SK-N-SH treated with all-trans-retinoic acid at 6 μM for 48 hours (cell line): ENCODE results near the gene SLCO3A1.

Experiments
- BACH2 ChIP-seq: fragments of 250-450 bp; sonication (Bioruptor Pico); IDR thresholded peaks from 2 replicates; pipeline ENCODE4 v1.9.0; 2021; ENCODE audit warnings: mild to moderate bottlenecking, borderline replicate concordance
- ESRRG ChIP-seq: fragments of 250-450 bp; sonication (Bioruptor Pico); IDR thresholded peaks from 2 replicates; pipeline ENCODE4 v1.6.1; 2021; ENCODE audit warnings: mild to moderate bottlenecking
- OSR1 ChIP-seq: fragments of 250-450 bp; sonication (Bioruptor Pico); IDR thresholded peaks from 2 replicates; pipeline ENCODE4 v1.8.0; 2022; ENCODE audit warnings: moderate library complexity, mild to moderate bottlenecking, inconsistent platforms
- TCF4 ChIP-seq: fragments of 250-450 bp; sonication (Bioruptor Pico); IDR thresholded peaks from 2 replicates; pipeline ENCODE4 v1.8.0; 2021; ENCODE audit warnings: mild to moderate bottlenecking, moderate library complexity, borderline replicate concordance
- TOX ChIP-seq: fragments of 250-450 bp; sonication (Bioruptor Pico); IDR thresholded peaks from 2 replicates; pipeline ENCODE4 v1.8.0; 2021; ENCODE audit warnings: mild to moderate bottlenecking, moderate library complexity, borderline replicate concordance
- ZNF70 ChIP-seq: fragments of 450-650 bp; formaldehyde crosslinking; IDR thresholded peaks from 2 replicates; pipeline ENCODE4 v1.5.0; 2020; ENCODE audit warnings: mild to moderate bottlenecking, moderate library complexity
- TF ChIP-seq, protein P1 (sequence below): fragments of 250-450 bp; sonication (Bioruptor Pico); IDR thresholded peaks from 2 replicates; pipeline ENCODE4 v1.5.1; 2021; ENCODE audit warnings: mild to moderate bottlenecking, moderate library complexity

DNA sequence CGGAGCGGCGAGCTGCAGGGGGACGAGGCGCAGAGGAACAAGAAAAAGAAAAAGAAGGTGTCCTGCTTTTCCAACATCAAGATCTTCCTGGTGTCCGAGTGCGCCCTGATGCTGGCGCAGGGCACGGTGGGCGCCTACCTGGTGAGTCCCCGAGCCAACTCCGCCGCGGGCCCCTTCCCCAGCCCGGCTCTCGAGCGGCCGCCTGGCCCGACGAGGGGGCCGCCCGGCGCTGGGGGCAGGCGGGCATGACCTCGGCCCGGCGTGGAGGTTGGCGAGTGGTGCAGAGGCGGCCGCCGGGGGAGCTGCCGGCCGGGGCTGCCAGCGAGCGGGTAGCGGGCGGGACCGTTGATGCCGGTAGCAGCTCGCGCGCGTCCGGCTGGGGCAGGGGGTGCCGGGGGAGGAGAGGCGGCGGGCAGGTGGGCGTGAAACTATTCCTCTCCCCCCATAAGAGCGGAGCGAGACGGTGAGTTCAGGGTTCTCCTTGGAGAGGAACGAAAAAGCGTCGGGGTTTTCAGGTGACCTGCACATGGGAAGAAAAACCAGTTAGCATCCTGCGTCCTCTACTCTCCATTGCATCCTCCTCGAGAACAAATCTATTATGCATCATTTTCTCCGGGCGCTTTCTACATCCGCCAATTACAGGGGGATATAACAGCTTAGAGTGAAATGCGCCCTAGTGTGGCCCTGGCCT is 585 bp downstream of the SLCO3A1 start:
- TF ChIP-seq BACH2 (CRISPR knock-in tag): no peak
- TF ChIP-seq, protein P1, sequence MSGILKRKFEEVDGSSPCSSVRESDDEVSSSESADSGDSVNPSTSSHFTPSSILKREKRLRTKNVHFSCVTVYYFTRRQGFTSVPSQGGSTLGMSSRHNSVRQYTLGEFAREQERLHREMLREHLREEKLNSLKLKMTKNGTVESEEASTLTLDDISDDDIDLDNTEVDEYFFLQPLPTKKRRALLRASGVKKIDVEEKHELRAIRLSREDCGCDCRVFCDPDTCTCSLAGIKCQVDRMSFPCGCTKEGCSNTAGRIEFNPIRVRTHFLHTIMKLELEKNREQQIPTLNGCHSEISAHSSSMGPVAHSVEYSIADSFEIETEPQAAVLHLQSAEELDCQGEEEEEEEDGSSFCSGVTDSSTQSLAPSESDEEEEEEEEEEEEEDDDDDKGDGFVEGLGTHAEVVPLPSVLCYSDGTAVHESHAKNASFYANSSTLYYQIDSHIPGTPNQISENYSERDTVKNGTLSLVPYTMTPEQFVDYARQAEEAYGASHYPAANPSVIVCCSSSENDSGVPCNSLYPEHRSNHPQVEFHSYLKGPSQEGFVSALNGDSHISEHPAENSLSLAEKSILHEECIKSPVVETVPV: no peak
- no peak for TF ChIP-seq TOX (CRISPR knock-in tag)
- TF ChIP-seq OSR1 (CRISPR knock-in tag): no peak
- no peak for TF ChIP-seq TCF4 (CRISPR knock-in tag)
- no peak for TF ChIP-seq ZNF70 (CRISPR knock-in tag)
- no peak for TF ChIP-seq ESRRG (CRISPR knock-in tag)
